Effector memory CD4-positive, alpha-beta T cell (primary cell): ENCODE measurements around the gene FBXO11.
"Not testable (repeated sequence)": the region's sequence is repeated elsewhere in the genome, so short reads cannot be mapped to it uniquely, and the experiment has no call there.

Experiments
- DNase-seq, 3 donors: peaks; one replicate each; pipeline ENCODE4 v3.0.0-alpha.2; 2020
- H3K27ac ChIP-seq: 2 replicates; pipeline ENCODE4 v1.7.0; 2013; ENCODE audit warnings: mild to moderate bottlenecking, low read length, moderate library complexity; ENCODE audit not compliant: insufficient read depth, poor library complexity, severe bottlenecking
- H3K27me3 ChIP-seq: replicated peaks from 2 replicates; pipeline ENCODE4 v1.7.0; 2013; ENCODE audit warnings: mild to moderate bottlenecking, low read length; ENCODE audit not compliant: insufficient read depth, control insufficient read depth, poor library complexity, severe bottlenecking
- H3K36me3 ChIP-seq: 2 replicates; pipeline ENCODE4 v1.7.0; 2013; ENCODE audit warnings: mild to moderate bottlenecking, low read length, moderate library complexity; ENCODE audit not compliant: control insufficient read depth, insufficient read depth
- H3K4me1 ChIP-seq: 2 replicates; pipeline ENCODE4 v1.7.0; 2013; ENCODE audit warnings: low read length, mild to moderate bottlenecking; ENCODE audit not compliant: control insufficient read depth, insufficient read depth, poor library complexity, severe bottlenecking
- H3K4me3 ChIP-seq: 2 replicates; pipeline ENCODE4 v1.7.0; 2013; ENCODE audit warnings: low read length, low read depth, mild to moderate bottlenecking; ENCODE audit not compliant: insufficient read depth, poor library complexity, severe bottlenecking
- H3K9me3 ChIP-seq: 2 replicates; pipeline ENCODE4 v1.7.0; 2013; ENCODE audit warnings: mild to moderate bottlenecking, low read length, moderate library complexity; ENCODE audit not compliant: control insufficient read depth

The FBXO11 gene

GRCh38 chr2:47916412-47916811 lies 10.1 kb upstream of the FBXO11 start:
- DNase-seq, result no peak
- H3K27ac ChIP-seq, result no peak overlapping the region
- H3K4me3 ChIP-seq, result no peak overlapping the region
- H3K9me3 ChIP-seq, result no peaks in the 10 kb centered on the region
- H3K27me3 ChIP-seq, result no peaks in the 10 kb centered on the region
- no peaks in the 10 kb centered on the region for H3K4me1 ChIP-seq
- no peaks in the 10 kb centered on the region for H3K36me3 ChIP-seq

GRCh38 chr2:47910662-47911061 lies 4.4 kb upstream of the FBXO11 start:
- not testable (repeated sequence) for H3K27ac ChIP-seq, H3K4me3 ChIP-seq, H3K27me3 ChIP-seq, H3K4me1 ChIP-seq, H3K9me3 ChIP-seq, DNase-seq, H3K36me3 ChIP-seq

GRCh38 chr2:47908682-47909081 lies 2.4 kb upstream of the FBXO11 start:
- Histone ChIP-seq H3K9me3 (no peaks in the 10 kb centered on the region), H3K4me3 (no peak overlapping the region), H3K36me3 (no peaks in the 10 kb centered on the region), H3K4me1 (peaks cover 5% of the 10 kb centered on the region), H3K27me3 (no peaks in the 10 kb centered on the region), H3K27ac (no peak overlapping the region)
- no peak for DNase-seq

GRCh38 chr2:47907039-47907781 lies 912 bp upstream of the FBXO11 start:
- no peaks in the 10 kb centered on the region for H3K9me3 ChIP-seq
- H3K36me3 ChIP-seq, result no peaks in the 10 kb centered on the region
- peaks cover 6% of the 10 kb centered on the region for H3K4me1 ChIP-seq
- peak overlapping the region; percentile 78 for H3K27ac ChIP-seq
- DNase-seq, result peak in 2 of 3 donors; percentile 17 to 25
- H3K4me3 ChIP-seq, result peak overlapping the region; percentile 49
- no peaks in the 10 kb centered on the region for H3K27me3 ChIP-seq

- H3K27me3 ChIP-seq, result no peaks in the 10 kb centered on the region
- peak; percentile 35 to 47 (median 40) for DNase-seq
- H3K36me3 ChIP-seq, result no peaks in the 10 kb centered on the region
- H3K27ac ChIP-seq, result peak overlapping the region; percentile 97
- H3K4me1 ChIP-seq, result peaks cover 9% of the 10 kb centered on the region
- H3K4me3 ChIP-seq, result peak overlapping the region; percentile 97
- H3K9me3 ChIP-seq, result no peaks in the 10 kb centered on the region
These were observed 727 bp downstream of the FBXO11 start for GRCh38 chr2:47905386-47906156.

- Histone ChIP-seq H3K27ac (peak overlapping the region; percentile 78), H3K4me1 (peaks cover 9% of the 10 kb centered on the region), H3K9me3 (no peaks in the 10 kb centered on the region), H3K36me3 (no peaks in the 10 kb centered on the region), H3K27me3 (no peaks in the 10 kb centered on the region), H3K4me3 (peak overlapping the region; percentile 88)
- DNase-seq, result no peak
These were observed 2.4 kb downstream of the FBXO11 start for GRCh38 chr2:47903781-47904490.

- H3K27me3 ChIP-seq, H3K4me3 ChIP-seq, H3K9me3 ChIP-seq, H3K4me1 ChIP-seq, H3K27ac ChIP-seq, DNase-seq, H3K36me3 ChIP-seq: not testable (repeated sequence)
These were observed 4.4 kb downstream of the FBXO11 start for GRCh38 chr2:47901892-47902291.

GRCh38 chr2:47900857-47901256 lies 5.4 kb downstream of the FBXO11 start:
- no peak overlapping the region for H3K4me3 ChIP-seq
- no peak overlapping the region for H3K27ac ChIP-seq
- peaks cover 9% of the 10 kb centered on the region for H3K4me1 ChIP-seq
- no peaks in the 10 kb centered on the region for H3K36me3 ChIP-seq
- no peaks in the 10 kb centered on the region for H3K9me3 ChIP-seq
- no peaks in the 10 kb centered on the region for H3K27me3 ChIP-seq
- no peak for DNase-seq

- H3K4me3 ChIP-seq, result no peak overlapping the region
- no peak for DNase-seq
- no peaks in the 10 kb centered on the region for H3K27me3 ChIP-seq
- H3K4me1 ChIP-seq, result peaks cover 9% of the 10 kb centered on the region
- H3K36me3 ChIP-seq, result no peaks in the 10 kb centered on the region
- no peaks in the 10 kb centered on the region for H3K9me3 ChIP-seq
- no peak overlapping the region for H3K27ac ChIP-seq
These were observed 6.1 kb downstream of the FBXO11 start for GRCh38 chr2:47899915-47900816.
